Measurements from ENCODE around the gene NOTCH1.

NOTCH1 gene

DNA sequence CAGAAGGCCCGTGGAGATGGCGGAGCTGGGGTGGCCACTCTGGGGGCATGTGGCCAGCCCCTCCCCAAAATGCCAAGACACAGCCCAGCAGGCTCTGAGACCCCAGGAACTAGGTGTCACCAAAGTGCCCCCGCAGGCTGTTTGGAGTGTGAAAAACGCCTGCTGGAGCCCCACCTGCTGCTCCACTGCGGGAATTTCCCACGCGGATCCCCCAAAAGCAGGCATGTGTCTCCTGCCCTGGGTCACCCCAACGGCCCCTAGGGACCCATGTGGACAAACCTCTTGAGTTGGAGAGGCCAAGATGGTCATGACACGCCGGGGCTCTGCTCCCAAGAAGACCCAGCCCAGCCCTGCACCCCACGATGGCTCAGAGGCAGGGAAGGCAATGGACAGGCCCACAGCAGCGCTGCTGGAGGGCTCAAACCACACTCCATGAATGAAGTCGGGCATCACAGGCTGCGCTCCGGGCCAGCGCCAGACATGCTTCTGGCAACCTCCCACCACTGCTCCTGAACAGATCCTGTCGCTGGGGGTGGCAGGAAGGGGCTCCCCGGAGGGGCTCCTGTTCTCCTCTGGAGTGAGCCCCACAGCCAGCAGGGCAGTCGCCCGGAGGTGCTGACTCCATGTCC is 15.3 kb downstream of the NOTCH1 start:
- no peak for DNase-seq

DNA sequence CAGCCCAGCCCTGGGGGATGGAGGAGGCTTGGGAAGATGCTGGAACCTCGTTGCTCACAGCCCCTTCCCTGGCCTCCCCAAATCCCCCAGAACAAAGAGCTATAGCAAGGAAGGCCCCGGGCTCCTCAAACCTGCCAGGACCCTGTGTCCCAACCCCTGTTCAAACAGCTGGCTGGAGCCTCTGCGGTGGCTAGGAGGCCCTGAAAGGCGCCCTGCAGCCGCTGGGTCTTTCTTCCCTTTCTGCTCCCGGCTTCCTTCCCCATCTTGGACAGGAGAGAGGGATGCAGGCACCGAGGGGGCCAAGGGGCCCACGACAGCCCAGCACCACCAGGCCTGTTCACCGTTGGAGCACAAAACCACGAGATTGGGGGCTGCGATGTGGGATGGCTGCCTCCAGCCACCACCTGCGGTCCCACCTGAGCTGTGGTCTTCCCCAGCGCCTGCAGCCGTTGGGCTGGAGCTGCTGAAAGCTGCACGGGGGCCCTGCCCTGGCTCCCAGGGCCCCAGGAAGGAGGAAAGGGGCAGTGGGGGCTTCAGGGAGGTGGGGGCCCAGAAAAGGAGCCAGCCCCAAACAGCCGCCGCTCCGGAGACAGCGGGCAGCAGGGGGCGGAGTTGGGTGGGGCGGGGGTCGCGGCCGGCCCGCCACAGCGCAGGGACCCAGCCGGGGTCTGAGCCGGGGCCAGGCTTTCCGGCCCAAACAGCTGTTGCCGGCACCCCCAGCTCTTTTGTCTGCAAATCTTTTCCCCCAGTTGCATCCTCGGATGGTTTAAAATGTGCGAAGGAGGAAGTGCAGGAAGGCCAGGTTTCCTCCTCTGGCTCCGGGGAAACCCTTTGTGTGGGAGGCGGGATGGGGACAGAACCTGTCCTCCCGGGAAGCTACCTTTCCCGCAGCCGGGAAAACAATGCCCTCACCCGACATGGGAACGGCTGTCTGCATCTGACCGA is 16.1 kb downstream of the NOTCH1 start:
- DNase-seq: no peak

DNA sequence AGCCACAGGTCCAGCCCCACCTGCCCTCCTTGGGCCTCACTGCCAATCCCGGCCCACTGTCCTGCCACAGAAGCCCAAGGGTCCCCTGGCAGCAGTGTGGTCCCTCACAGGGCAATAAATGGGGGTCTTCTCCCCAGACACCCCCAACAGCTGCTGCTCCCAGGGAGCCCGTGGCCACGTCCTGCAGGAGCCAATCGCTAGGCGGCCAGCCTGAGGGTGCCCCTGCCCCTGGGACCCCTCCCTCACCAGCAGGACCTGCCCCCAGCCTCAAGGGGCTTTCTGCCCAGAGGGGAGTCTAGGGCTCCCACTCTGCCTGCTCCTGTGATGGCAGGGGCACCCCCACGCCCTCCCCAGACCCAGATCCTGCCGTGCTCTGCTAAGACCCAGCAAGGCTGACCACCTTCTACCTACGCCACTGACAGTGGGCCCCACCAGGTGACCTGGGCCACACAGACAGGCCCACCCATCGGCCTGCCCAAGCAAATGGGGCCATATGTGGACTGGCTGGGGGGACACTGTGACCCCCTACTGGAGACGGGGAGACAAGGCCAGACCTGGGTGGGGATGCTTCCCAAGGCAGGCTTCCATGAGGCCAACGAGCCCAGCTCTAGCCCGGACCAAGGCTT is 17.0 kb downstream of the NOTCH1 start:
- no peak for DNase-seq

DNA sequence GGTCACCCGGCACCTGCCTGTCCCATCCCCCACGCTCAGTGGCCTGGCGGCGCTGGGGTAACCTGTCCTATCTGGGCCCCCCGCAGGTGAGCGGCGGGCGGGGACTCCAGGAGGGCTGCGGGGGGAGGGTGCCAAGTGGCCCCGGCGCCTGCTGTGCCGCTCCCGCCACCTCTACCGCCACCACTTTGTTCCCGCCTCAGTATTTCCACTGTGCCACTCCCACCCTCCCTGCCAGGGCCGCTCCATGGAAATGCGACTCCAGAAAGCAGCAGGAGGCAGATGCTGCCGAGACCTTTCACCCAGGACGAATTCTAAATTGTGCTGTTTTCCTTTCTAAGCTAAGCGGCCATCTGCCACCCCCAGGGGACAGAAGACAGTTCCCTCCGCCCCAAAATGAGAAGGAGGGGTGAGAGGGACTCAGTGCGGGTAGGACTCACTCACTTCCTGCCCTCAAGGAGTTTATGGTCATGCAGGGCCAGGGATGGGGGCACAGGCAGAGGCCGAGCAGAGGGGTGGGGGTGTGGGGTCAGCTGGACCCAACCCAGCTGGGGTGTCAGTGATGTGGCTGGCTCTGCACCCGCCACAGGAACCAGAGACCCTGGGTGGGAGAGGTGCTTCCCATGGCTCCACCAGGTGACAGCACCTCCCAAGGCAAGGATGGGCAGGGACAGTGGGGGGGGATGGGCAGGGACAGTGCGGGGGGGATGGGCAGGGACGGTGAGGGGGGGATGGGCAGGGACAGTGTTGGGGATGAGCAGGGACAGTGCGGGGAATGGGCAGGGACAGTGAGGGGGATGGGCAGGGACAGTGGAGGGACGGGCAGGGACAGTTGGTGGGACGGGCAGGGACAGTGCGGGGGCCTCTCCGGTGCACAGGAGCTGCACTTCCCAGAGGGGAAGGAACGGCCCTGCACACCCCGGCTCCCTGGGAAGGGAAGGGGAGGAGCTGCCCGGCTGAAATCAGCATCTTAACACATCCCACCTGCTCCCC is 17.8 kb downstream of the NOTCH1 start:
- no peak for DNase-seq

DNA sequence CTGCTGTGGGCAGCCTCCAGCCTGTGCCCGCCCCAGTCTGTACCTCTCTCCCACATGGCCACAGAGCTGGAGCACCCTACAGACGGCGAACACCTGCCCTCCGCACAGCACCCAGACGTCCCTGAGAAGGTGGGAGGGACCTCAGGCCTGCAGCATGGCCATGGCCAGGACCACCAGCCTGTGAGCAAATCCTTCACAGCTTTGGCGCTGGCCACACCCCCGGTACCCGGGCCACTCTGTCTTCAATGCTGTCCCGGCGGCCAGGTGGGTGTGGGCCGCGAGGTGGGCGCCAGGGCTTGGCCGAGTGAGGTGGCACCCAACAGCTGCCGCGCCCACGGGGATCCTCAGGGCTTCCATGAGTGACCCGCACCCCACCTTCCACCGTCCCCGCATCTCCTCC is 18.7 kb downstream of the NOTCH1 start:
- no peak for DNase-seq

- no peak for DNase-seq
These were observed 19.2 kb downstream of the NOTCH1 start for GRCh38 chr9:136526625-136527066.

GRCh38 chr9:136525841-136526499 is 19.9 kb downstream of the NOTCH1 start:
- DNase-seq: no peak

DNA sequence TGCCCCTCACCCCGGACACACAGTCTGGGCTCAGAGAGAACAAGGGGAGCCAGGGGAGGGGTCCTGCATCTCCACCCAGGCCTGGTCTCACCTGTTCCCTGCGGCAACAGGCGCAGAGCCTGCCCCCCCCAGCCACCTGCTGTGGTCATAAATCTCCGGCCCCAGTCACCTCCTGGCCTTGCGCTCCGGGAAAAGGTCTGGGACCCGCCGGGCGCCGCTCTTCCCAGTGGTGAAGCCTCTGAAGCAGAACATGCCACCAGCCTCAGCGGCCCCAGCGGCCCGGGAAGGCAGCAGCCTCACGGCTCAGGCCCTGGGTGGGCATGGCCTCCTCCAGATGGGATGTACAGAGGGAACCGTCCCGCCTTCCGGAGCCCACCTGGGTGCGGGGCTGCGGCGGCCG is 20.6 kb downstream of the NOTCH1 start:
- no peak for DNase-seq

GRCh38 chr9:136522314-136523237 is 23.3 kb downstream of the NOTCH1 start:
- DNase-seq: no peak

DNA sequence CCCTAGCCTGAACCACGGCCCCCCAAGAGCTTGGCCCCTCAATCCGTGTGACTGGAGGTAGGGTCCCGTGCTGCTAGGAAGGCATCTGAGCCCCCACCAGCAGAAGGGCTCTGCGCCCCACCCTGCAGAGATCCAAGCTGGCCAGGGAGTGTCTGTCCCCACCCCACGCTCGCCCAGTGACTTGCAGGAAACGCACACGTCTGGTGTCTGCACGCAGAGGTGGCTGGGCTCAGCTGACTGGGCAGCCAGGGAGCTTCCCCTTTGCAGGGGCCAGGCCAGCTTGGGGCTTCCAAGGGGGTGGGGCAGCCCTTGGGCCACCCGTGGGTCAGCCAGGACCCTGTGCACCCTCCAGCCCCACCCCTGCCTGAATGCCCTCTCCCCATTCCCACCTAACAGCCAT is 24.3 kb downstream of the NOTCH1 start:
- DNase-seq: no peak

DNA sequence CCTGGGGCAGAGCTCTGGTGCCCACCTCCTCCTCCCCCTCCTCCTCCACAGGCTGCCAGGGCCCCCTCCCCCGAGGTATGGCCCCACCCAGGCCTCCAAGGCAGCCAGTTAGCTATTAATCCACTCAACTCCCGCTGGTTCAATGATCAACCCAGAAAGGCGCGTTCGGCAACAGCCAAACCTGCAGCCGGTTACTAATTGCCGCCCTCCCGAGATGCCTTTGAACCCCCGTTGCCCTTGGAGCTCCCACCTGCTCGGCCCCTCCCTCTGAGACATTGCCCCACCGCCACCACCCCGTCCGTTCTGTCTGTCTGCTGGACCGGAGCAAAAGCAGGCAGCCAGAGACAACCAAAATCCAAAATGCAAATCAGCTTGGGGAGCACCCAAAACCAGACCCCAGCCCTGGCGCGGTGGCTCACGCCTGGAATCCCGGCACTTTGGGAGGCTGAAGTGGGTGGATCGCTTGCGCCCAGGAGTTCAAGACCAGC is 25.8 kb downstream of the NOTCH1 start:
- DNase-seq: no peak

- no peak for DNase-seq
These were observed 26.4 kb downstream of the NOTCH1 start for GRCh38 chr9:136519263-136520052.

DNA sequence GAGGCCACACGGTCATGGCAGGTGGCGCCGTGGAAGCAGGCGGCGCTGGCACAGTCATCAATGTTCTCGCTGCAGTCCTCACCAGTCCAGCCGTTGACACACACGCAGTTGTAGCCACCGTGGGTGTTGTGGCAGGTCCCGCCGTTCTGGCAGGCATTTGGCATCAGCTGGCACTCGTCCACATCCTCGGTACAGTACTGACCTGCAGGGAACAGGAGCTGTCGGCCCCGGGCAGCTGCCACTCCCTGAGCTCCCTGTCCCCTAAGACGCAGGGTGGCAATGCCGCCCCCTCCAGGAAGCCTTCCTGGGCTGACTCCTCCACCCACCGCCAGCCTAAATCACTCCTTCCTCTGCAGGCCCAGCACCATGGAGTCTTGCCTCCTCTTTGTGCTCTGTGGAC is 27.2 kb downstream of the NOTCH1 start:
- no peak for DNase-seq

DNA sequence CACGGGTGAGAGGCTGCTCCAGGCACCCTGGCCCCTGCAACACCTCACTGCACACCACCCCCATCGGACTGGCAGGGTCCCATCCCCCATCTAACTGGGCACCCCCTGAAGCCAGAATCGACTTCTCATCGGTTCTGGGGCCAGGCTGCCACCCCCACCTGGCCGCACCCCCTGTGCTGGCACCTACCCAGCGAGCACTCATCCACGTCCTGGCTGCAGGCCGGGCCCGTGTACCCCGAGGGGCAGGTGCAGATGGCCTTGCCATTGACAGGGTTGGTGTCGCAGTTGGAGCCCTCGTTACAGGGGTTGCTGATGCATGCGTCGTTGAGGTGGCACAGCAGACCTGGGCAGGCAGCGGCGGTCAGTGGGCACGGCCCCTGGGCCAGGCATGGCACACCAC is 27.9 kb downstream of the NOTCH1 start:
- no peak for DNase-seq

- DNase-seq: no peak
These were observed 28.7 kb downstream of the NOTCH1 start for GRCh38 chr9:136517012-136517743.

DNA sequence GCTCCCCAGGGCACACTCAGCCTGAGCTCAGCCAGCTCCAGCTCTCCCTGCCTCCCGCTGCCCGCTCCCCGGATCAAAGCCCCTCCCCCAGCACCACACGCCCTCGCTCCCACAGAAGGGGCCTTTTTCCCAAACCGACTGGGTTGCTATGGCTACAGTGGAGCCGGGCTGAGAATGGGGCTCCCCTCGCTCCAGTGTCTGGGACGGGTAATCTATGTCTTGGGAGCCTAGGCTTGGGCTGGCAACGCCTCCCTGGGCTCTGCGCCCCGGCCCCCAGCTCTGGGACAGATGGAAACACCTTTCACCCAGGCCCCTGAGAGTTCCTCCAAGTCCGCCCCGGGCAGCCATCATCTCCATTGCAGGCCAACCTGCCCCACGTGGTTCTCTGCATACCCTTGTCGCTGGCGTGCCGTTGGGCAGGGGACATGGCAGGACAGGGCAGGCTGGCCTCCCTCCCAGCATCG is 29.6 kb downstream of the NOTCH1 start:
- DNase-seq: no peak

GRCh38 chr9:136515276-136515675 is 30.6 kb downstream of the NOTCH1 start:
- no peak for DNase-seq

- no peak for DNase-seq
These were observed 31.7 kb downstream of the NOTCH1 start for GRCh38 chr9:136514022-136514714.

All from fibroblast of skin of right biceps (primary cell).